Lower lobe of right lung (tissue), 2 donors: ENCODE measurements around the gene ELAVL3. TPM values are rescaled to one million over a fixed set of nuclear protein-coding genes. Genes with fewer than 3 reads are reported as not detected.
"Not testable (repeated sequence)": the region's sequence is repeated elsewhere in the genome, so short reads cannot be mapped to it uniquely, and the experiment has no call there.

ENCODE experiments used
- ATAC-seq, 2 donors: fragments of 200-7000 bp; cut with Tn5 transposase; one replicate each; pipeline ENCODE4 v1.9.1; 2020 to 2022; ENCODE audit warnings: mild to moderate bottlenecking in 2 of 2, moderate library complexity in 2 of 2
- DNase-seq: peaks from one replicate; pipeline ENCODE4 v3.0.0-alpha.2; 2020
- H3K27ac ChIP-seq: fragments of 200-600 bp; one replicate; pipeline ENCODE4 v1.8.0; 2022
- H3K27me3 ChIP-seq: fragments of 200-600 bp; one replicate; pipeline ENCODE4 v1.8.0; 2022; ENCODE audit warnings: low read depth
- H3K36me3 ChIP-seq: fragments of 200-600 bp; one replicate; pipeline ENCODE4 v1.8.0; 2022; ENCODE audit warnings: mild to moderate bottlenecking
- H3K4me1 ChIP-seq: fragments of 200-600 bp; one replicate; pipeline ENCODE4 v1.8.0; 2022
- H3K4me3 ChIP-seq: fragments of 200-600 bp; one replicate; pipeline ENCODE4 v1.8.0; 2022; ENCODE audit warnings: mild to moderate bottlenecking
- H3K9me3 ChIP-seq: fragments of 200-600 bp; one replicate; pipeline ENCODE4 v1.8.0; 2022
- intact Hi-C: fragments of 100-400 bp; cut with DNase I; formaldehyde crosslinking; loops from one replicate; pipeline ENCODE4 v1.11.0; 2022
- total RNA-seq: library from RNA; stranded (reverse); fragmentation: NEBNext Ultra II Directional; extraction: Animal tissue kit (Norgen Biotek cat#: 25700); gene quantifications from one replicate; pipeline ENCODE4 v1.2.1, GENCODE V29; 2021
- TF ChIP-seq, protein P1 (sequence below): fragments of 200-600 bp; IDR thresholded peaks from one replicate; pipeline ENCODE4 v1.8.0; 2022; ENCODE audit warnings: antibody characterized with exemption, mild to moderate bottlenecking
- donor health status: DM: no; HTN: yes; CAD: no; lungs with severe emphysema.

Gene ELAVL3
- total RNA-seq, 1 donor from 2014 or later: not detected

DNA sequence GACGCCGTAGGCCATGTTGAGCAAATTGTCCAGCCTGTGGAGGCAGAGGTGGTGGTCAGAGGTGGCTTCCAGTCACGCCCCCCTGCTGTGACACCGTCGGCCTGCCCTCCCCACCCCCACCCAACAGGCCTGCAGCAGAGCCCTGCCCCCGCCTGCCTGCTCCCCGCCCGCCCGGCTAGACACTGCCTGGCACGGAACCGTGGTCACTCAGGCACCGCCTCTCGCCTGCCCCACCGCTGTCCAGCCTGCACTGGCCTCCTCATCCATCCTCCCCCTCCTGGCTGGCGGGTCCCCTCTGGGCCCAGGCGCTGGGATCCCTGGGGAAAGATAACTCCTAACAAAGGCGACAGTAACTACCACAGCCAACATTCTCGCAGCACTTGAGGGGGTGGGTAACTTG, 23.7 kb downstream of the ELAVL3 start:
- DNase-seq (no peak), ATAC-seq (no peak)
- intact Hi-C loops: no loop called here
- Histone ChIP-seq H3K9me3 (no peaks in the 10 kb centered on the region), H3K27me3 (peaks cover 10% of the 10 kb centered on the region), H3K4me3 (no peak overlapping the region), H3K4me1 (no peaks in the 10 kb centered on the region), H3K36me3 (no peaks in the 10 kb centered on the region), H3K27ac (no peak overlapping the region)
- TF ChIP-seq, protein P1, sequence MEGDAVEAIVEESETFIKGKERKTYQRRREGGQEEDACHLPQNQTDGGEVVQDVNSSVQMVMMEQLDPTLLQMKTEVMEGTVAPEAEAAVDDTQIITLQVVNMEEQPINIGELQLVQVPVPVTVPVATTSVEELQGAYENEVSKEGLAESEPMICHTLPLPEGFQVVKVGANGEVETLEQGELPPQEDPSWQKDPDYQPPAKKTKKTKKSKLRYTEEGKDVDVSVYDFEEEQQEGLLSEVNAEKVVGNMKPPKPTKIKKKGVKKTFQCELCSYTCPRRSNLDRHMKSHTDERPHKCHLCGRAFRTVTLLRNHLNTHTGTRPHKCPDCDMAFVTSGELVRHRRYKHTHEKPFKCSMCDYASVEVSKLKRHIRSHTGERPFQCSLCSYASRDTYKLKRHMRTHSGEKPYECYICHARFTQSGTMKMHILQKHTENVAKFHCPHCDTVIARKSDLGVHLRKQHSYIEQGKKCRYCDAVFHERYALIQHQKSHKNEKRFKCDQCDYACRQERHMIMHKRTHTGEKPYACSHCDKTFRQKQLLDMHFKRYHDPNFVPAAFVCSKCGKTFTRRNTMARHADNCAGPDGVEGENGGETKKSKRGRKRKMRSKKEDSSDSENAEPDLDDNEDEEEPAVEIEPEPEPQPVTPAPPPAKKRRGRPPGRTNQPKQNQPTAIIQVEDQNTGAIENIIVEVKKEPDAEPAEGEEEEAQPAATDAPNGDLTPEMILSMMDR: no peak

DNA sequence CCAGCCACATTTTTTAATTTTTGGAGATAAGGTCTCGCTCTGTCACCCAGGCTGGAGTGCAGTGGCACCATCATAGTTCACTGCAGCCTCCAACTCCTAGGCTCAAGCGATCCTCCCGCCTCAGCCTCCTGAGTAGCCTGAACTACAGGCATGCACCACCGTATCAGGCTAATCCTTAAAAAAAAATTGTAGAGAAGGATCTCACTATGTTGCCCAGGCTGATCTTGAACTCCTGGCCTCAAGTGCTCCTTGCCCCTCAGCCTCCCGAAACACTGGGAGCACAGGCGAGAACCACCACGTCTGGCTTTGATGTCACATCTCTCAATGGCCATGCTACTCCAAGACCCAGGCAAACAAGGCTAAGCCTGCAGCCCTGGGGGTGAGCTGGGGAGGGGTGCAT, 24.2 kb downstream of the ELAVL3 start:
- H3K27ac ChIP-seq: no peak overlapping the region
- DNase-seq (no peak), ATAC-seq (no peak)
- no peaks in the 10 kb centered on the region for H3K36me3 ChIP-seq
- H3K27me3 ChIP-seq: peaks cover 10% of the 10 kb centered on the region
- H3K4me1 ChIP-seq: no peaks in the 10 kb centered on the region
- TF ChIP-seq, protein P1: no peak
- H3K9me3 ChIP-seq: no peaks in the 10 kb centered on the region
- intact Hi-C loops: no loop called here
- H3K4me3 ChIP-seq: no peak overlapping the region

DNA sequence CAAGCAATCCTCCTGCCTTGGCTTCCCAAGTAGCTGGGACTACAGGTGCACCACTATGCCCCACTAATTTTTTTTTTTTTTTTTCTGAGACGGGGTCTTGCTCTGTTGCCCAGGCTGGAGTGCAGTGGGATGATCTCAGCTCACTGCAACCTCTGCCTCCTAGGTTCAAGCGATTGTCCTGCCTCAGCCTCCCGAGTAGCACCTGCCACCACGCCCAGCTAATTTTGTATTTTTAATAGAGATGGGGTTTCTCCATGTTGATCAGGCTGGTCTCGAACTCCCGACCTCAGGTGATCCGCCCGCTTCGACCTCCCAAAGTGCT, 25.7 kb downstream of the ELAVL3 start:
- H3K4me1 ChIP-seq, intact Hi-C loops, H3K27ac ChIP-seq, DNase-seq, H3K9me3 ChIP-seq, H3K4me3 ChIP-seq, H3K36me3 ChIP-seq, ATAC-seq: not testable (repeated sequence)
- H3K27me3 ChIP-seq: peaks cover 10% of the 10 kb centered on the region

DNA sequence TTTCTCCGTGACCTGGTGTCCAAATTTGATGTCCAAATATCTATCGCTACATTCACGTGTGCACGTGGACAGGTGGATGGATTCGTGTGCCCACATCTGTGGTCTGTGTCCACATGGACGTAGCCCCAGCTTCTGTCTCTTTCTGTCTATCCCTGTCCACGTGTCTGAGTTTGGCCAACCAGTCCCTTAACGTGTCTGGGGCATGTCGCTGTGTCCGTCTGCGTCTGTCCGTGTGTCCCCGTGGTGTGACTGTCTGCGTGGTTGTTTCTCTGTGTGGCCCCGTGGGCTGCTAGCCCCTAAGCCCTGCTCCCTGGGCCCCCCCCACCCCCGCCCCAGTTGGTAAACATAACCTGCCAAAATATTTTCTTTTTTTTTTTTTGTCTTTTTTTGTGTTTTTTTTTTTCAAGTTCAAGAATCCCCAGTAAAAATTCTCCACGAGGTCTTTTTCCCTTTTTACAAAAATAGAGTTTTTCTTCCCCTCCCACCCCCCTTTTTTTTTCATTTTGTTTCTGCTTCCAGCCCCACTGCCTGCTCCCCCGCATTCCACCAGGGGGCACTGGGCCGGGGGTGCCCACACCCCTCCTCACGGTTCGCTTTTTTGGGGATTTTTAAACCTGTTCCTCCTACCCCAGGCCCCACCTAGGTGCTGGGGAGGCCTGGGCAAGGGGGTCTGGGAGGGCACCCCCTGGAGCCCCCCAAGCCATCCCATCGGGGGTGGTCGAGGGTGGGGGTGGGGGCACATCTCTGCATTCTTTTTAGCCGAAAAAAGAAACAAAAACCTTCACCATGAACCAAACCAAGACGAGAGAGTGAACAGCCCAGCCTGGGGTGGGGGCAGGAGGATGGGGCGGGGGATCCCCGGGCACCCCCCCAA, 27.1 kb downstream of the ELAVL3 start:
- Histone ChIP-seq H3K27me3 (peaks cover 7% of the 10 kb centered on the region), H3K4me1 (no peaks in the 10 kb centered on the region), H3K4me3 (no peak overlapping the region), H3K36me3 (peaks cover 23% of the 10 kb centered on the region), H3K27ac (no peak overlapping the region), H3K9me3 (no peaks in the 10 kb centered on the region)
- DNase-seq (no peak), ATAC-seq (no peak)
- intact Hi-C loops: no loop called here
- TF ChIP-seq, protein P1: no peak

DNA sequence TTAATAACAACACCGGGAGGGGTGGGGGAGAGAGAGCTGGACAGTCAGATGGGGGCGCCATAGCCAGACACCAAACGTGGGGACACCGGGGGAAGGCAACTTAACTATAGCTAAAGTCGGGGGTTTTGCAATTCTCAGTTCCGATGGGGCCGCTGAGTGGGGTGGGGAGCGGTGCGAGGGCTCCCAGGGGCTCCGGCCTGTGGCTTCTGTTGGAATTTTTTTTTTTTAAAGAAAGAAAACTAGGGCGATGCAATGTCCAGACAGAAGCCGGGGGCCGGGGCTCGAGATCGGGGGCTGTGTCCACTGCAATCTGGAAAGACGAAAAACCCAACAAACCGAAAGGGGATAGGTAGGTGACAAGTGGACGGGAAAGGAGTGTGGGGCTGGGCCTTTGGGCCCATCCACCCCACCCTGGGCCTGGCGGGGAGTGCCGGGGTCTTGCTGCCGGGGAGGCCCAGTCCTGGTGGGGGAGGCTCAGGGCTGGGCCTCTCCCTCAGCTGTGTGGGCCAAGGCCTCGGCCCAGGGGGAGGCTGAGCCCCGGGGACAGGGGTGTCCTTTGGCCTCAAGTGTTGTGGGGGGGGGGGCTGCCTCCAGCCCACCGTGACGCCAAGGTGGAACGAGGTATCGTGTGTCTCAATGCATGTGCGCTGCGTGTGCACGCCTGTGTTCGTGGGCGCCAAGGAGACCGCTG, 28.1 kb downstream of the ELAVL3 start:
- Histone ChIP-seq H3K9me3 (no peaks in the 10 kb centered on the region), H3K36me3 (peaks cover 33% of the 10 kb centered on the region), H3K27ac (no peak overlapping the region), H3K4me1 (no peaks in the 10 kb centered on the region), H3K4me3 (no peak overlapping the region), H3K27me3 (no peaks in the 10 kb centered on the region)
- TF ChIP-seq, protein P1: no peak
- intact Hi-C loops: no loop called here
- no peak for DNase-seq
- no peak for ATAC-seq
